GM19463 (cell line): ENCODE results near the gene GABBR2.

Experiments used
- ATAC-seq: cut with Tn5 transposase; IDR thresholded peaks from one replicate; pipeline ENCODE4 v1.9.1; 2021; ENCODE audit warnings: mild to moderate bottlenecking, moderate library complexity; ENCODE audit not compliant: unreplicated experiment

Gene GABBR2

DNA sequence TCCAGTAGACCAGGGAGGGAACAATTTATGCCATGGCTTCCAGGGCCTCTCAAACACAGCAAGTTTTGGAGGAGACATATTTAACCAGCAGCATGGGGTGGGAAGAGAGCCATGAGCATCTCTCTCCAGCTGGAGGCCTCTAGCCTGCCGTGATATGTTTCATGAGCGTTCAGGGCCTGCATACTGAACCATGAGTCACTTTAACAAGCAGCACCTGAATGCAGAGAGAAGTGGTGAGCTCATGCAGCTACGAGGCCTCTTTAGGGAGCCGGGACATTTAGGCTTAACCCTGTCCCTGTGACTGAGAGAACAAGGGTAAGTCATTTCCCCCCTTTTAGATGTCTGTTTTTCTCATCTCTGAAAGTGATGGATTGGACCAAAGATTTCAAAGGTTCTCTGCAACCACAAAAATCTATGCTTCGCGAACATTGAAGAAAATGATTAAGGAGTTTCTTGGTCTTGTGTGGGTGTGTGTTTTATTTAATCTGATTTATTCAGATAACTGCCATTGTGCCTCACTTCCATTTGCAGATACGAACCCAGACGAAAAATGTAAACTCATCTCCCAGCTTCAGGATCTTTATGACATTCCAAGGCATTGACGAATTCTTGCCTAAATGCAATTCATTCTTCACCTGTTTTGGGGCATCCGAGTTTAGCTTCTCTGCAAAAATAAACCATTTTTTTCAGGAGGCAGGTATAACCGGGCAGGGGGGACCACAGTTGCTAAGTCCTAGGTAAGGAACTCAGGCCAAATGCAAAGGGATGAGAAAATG is 157.0 kb downstream of the GABBR2 start:
- no peak for ATAC-seq

DNA sequence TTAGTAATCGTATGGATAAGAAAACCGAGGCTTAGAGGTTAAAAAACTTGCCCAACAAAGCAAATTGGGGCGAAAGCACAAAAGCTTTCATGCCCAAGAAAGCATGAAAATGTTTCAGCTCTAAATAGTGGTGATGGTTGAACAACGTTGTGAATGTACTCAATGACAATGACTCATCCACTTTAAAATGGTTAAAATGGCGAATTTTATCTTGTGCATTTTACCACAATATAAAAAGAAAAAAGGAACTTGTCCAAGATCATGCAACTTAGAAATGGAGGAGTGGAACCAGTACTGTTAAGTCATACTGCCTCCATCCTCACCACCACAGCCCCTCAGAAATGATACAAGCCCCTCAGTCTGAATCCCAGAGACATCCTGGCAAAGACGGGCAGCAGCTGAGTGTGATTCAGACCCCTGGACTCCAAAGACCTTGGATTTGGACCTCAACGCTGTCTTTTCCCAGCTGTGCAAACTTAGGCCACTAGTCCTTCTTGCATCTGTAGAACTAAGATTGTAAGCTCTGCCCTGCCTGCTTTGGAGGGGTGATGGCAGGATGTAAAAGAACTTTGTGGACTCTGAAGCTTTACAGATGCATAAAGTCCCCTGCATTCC is 158.4 kb downstream of the GABBR2 start:
- ATAC-seq, result no peak

DNA sequence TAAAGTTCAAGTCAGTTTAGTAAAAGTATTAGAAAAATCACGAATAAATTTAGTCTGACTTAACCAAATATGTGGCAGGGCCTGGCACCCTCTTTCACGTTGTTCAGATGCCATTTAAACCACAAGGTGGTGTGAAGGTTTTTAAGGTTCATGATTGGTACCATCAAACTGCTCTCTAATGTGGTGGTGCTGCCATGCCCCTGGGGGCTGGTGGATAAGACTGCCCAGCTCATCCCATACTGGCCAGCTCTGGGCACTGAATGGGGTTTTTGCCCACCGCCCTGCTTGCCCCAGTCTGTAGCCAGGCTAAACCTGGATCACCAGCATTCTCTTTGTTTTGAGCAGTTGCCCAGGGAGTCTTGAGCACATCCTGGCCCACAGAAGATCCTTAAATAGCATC is 159.3 kb downstream of the GABBR2 start:
- no peak for ATAC-seq

DNA sequence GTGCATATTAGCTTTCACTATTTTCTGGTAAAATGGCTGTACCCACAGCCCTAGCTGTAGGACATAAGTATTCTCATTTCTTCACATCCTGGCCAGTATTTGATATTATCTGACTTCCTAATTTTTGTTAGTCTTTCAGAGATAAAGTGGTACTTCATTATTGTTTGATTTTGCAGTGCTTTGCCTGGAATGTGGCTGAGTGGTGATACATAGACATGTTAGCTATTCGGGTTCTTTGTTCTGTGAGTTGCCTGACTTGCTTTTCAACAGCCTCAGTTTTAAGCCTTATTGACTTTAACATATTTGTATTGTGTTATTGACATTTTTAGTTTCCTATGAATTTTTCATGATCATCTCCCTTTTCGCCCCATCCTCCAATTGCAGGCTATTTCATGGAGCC is 161.1 kb downstream of the GABBR2 start:
- ATAC-seq, result no peak

DNA sequence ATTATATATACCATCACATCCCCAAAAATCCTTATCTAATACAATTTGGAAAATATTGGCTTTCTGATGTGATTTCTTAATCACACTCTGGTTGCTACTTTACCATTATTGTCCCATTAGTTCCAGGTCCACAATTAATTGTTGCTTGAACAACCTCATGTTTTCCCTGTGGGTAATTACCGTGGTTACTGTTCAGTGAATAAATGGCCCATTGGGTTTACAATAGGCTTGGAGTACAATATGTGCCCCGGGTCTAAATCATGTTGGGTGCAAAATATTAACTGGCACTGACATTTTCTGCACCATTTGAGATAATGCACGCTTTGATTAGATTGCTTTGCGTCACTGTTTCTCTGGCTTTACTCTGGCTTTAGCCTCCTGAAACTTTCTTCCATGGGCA is 163.7 kb downstream of the GABBR2 start:
- no peak for ATAC-seq

DNA sequence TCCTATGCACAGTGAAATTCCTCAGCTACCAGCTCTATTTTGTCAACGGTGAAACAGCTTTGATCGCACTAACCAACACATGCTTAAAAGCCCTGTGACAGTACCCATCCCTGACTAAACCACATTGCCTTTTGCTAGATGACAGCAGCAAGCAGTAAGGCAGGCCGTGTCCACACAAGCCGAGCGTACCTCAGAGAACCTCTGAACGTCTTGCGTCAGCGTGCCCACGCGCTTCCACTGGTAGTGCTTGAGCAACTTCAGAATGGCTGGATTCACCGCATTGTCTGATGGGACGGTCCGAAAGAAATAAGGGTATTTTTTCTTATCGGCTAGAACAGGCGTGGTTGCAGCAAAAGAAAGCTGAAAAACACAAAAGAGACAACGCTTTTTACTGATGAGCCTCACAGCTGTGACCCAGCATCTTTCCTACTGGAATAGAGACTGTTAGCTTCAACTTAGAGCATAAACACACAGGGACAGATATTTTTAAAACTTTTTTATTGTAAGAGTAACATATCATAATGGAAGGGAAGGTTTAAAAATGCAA is 167.0 kb downstream of the GABBR2 start:
- no peak for ATAC-seq

DNA sequence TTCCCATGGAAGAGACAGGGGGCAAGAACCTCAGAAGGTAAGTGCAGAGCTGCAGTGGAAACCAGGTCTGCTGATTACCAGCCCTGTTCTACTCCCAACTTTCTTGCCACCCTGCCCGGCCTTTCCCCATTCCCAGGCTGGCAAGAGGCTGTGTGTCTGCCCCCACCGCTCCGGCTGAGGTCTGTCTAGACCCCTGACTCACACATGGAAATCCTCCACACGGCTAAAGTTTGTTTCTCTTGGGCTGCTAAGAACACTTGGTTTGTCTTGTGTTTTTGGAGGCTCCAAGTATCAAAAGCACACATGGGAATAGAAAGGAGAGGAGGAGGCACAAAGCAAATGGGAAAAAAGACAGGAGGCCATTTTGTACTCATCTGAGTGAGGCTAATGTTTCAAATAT is 168.3 kb downstream of the GABBR2 start:
- ATAC-seq, result no peak

DNA sequence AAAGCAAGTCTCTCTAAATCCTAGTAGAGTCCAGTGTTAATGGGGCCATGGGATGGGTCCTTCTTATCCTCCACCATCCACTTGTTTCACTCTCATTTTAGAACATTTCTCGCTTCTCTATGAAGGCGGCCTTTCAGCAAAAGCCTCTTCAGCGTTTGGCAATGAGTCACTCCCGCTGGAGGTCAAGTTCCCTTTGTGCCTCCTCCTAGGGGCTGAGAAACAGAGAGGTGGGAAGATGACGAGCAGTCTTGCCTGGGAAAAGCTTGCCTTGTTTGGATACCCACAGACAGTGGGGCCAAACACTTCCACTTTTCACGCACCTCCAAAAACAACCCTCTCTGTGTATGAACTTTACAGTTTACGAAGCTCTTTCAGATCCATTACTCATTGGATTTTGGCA is 168.8 kb downstream of the GABBR2 start:
- ATAC-seq, result no peak

DNA sequence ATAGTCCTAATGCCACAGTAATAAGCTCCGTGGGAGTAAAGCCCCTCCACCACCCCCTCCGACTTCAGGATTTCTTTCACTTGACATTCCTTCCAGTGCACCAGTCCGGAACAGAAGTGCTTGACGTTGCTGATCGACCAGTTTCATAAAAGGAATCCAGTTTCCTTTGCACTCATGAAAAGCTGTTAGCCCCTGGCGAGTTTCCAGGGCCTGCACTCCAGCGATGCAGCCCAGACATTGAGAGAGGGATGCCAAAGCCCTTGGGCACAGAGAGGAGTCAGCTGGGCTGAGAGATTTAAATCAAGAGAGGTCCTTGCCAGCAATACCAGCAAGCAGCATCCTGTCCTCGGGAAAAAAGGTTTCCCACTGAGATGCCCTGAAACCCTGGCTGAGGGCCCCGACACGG is 170.1 kb downstream of the GABBR2 start:
- ATAC-seq, result no peak

DNA sequence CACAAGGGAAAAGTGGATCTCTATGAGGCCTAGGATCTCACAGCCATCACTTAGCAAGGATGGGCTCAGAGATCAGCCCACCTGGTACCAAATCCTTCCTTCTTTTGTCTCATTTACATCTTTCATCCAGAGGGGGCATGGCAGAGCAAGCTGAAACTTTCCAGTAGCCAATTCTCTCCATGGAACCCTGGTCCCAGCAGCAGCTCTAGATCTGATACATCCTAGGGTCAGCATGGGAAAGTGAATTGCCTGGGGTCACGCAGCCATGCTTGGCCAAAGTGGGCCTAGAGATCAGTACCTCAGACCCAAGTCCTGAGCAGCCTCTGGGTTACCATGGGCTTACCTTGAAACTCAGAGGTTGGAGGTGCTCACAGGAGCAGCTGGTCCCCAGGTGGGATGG is 170.5 kb downstream of the GABBR2 start:
- no peak for ATAC-seq

DNA sequence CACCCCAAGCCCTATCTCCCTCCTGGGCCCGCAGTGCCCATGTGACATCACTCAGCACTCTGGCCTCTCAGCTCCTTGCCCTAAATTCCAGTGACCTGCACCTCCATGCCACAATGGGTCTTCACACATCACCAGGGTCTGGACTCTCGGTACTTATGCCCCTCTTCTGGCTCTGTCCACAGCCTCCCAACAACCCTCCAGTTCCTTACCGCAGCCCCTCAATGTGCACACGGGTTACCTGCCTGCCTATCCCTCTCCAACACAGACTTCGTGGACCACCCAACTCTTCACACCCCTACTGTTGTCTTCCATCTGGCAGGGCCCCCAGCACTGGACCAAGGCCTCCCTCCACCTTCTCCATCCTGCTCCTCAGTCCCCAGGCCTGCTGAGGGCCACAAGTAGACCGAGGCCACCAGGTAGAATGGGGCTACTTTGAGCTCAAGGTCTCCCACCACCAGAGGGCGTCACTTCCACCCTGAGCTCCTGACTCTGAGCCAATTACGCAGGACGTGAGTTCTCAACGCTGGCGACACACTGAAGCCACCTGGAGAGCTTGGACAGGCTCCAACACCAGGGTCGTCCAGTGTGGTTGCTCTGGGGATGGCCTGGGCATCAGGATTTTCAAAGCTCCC is 172.1 kb downstream of the GABBR2 start:
- no peak for ATAC-seq

DNA sequence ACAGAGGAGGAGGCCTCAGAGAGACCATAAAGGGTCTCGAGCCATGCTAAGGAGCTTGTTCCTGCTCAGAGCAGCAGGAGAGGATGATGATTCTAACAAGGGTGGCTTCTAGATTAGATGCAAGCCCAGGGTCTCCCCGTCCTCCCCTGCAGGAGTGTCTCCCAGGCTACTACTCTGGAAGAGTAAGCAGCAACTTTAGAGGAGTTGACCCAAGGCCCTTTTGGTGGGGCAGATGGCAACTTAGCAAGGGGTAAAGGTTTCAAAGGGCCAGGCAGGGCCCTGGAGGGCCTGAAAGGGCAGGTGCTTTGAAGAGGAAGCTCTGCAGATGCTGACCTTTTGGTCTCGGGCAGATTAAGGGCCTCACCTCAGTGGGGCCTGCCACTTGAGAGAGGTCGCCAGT is 174.9 kb downstream of the GABBR2 start:
- no peak for ATAC-seq

DNA sequence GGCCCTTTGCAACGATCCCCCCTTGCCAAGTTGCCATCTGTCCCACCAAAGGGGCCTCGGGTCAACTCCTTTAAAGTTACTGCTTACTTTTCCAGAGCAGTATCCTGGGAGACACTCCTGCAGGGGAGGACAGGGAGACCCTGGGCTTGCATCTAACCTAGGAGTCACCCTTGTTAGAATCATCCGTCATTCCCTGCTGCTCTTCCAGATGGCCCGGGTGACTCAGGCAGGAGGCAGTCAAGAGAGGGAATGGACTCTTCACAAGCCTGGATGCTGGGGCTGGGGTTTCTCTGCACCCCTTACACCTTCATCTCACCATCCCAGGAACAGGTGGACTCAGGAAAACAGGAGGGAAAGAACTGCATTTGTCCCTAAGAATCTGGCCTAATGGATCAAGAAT is 175.6 kb downstream of the GABBR2 start:
- ATAC-seq, result no peak

DNA sequence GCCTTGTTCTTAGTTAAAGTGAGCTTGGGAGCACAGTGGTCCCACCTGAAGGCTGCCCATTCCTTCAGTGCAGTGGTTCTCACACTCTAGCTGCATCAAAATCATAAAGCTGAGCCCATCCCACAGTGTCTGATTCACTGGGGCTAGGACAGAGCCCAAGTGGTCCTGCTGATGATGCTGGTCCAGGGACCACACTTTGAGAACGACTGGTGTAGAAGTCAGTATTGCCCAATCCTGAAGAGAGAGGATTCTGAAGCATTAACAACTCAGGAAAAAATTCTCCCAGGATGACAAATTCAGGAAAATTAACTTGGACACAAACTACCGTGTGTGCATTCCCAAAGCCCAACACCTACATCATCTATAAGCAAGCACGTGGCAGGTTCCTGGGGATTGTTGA is 176.2 kb downstream of the GABBR2 start:
- no peak for ATAC-seq

DNA sequence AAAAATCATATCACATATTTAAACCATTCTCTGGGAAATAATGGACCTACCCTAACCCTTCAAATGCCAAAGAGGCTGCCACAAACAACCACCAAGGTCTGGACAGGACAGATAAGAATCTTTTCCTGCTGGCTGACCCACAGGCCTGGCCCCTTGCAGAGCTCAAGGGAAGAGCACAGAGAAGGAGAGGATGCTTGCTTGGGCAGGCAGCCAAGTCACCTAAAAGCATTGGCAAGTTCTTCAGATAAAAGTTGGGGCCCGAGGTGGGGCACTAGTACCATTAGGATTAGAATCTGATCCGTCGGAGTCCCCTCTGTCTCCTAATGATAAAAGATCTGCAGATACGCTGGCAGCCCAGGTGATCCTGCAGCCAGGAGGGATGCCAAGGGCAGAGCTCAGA is 176.6 kb downstream of the GABBR2 start:
- no peak for ATAC-seq

DNA sequence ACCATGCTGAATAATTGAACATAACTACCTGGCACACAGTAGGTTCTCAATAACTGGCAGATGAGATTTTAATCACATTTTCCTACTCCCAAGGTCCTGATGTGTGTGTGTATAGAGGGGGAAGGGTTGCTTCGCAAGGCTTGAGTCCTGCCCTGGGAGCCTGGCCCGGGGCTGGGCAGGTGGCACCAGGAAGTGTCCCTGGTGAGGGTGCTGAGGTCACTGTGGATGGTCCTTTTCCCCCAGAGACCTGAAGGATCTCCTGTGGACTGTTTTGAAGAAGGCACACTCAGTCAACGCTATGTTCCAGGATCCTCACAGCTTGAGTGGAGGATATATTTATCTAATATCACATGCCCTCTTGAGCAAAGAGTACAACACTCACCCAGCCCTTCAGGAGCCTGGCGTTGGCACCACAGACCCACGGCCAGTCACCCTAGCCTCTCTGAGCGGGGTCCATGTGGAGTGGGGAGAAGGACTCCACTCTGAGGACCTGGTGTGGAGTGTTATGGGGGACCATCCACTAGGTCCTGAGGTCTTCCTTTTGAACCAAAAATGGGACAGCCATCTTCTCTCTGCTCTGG is 177.8 kb downstream of the GABBR2 start:
- ATAC-seq, result no peak

DNA sequence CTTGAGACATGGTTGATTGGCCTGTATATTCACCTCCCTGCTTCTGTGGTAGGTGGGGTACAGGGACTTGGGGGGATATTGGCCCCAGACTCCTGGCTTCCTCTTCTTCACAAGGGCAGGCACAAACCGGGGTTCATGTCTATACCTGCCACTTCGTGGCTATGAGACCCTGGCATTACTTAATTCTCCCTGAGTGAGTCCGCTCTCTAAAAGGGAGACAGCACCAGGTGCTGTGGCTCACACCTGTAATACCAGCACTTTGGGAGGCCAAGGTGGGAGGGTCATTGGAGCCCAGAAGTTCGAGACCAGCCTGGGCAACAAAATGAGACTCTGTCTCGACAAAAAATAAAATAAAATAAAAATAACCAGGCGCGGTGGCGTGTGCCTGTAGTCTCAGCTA is 178.5 kb downstream of the GABBR2 start:
- no peak for ATAC-seq

DNA sequence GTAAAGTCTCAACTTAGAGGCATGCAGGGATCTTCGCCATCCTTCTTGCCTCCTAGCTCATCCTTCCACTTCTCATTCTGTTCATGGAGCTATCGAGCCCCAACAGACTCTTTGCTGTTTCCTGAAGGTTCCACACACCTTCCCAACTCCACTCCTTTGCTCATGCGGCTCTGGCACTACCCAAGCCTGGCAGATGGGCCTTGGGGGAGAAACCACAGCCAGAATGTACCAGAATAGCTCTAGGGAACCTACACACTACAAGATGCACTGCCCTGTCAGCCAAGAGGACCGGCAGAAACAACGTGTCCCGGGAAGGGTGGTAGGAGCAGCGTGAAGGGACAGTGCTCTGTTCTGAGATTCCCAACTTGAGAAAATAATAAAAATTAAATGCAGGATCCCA is 178.9 kb downstream of the GABBR2 start:
- no peak for ATAC-seq

DNA sequence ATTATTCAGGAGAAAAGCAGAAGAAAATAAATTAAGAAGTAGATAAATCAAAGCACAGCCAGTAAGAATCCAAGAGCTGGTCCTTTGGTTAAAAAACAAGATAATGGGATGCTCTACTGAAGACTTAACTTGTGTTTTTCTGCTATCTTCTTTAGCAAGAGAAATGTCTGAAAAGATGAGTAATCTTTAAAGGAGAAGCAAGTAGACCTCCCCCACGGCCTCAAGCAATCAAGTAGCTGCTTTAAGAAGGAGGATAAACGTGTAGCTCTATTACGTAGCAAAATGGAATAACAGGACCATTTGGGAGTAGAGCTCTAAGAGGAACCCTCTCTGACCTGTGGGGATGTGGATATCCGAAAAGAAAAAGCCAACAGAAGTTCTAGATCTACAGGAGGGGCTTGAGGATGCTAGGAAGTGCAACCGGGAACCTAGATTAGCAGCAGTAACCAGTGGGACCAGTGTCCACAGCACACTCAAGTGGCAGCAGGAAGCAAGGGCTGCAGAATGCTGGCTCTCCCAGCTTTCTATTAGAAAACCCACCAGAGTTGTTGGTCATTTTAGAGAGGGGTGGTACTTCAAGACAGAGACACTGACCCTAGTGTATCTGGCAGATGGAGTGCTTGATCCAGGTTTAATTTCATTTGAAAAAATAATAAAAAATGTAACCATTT is 185.4 kb downstream of the GABBR2 start:
- no peak for ATAC-seq

DNA sequence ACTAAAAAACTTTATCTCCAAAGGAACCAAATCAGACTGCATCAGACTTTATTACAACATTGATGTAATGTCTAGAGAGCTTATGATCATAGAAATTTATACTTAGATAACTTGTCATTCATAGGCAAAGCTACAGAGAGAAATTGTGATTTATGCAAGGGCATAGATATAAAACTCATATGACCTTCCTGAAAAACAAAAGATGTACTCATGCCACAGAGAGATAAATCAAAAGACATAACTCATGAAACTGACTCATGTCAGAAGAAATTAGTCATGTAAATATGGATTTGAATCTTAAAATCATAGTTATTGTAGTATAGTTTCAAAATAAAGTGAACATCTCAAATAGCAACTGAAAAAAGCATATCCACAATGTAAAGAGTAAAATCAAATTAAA is 186.2 kb downstream of the GABBR2 start:
- ATAC-seq, result no peak

DNA sequence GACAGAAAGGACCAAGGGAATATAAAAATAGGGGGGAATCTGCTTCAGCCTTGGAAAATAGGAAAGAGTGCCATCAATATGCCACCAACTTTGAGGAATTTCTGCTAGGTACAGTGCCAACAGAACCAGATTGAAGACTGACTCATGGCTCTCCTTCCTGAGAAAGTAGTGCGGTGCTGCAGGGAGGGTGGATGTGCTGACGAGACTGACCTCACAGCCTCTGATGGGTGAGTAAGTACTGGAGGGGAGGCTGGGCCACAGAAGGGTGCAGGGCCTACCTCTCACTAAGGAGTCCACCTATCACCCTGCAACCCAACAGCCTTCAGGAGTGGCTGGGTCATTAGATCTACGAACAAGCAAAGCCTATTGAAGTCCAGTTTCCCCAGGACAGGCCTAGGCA is 187.6 kb downstream of the GABBR2 start:
- ATAC-seq, result no peak
